GM18508 (cell line): ENCODE results near the gene GRK4.

ENCODE experiments used
- ATAC-seq: cut with Tn5 transposase; IDR thresholded peaks from one replicate; pipeline ENCODE4 v1.9.1; 2021; ENCODE audit warnings: moderate number of reproducible peaks; ENCODE audit not compliant: insufficient read depth, unreplicated experiment

GRK4 gene

DNA sequence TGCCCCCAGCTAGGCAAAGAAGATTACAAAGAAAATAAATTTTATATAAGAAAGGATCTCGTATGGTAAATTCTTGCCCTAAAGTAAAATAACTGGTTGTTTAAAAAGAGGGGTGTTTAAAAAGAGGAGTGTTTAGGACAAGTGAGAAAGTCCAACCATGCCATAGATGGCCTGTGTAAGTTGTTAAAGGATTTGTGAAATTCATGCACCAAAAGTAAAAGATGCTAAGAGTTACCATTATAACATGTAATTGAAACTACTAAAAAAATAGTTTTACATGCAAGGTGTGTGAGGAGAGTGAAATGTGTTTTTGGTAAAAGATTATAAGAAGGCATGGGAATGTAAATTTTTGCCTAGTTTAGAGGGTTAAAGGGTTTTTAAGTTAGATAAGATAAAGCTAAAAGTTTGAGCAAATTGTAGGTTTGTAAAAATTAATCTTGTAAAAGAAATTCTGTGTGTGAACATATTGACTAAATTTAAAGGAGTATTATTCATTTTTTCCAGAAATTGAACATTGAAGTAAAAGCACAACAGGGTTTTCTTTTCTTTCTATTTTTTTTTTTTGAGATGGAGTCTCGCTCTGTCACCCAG lies 90.9 kb downstream of the GRK4 start:
- no peak for ATAC-seq

DNA sequence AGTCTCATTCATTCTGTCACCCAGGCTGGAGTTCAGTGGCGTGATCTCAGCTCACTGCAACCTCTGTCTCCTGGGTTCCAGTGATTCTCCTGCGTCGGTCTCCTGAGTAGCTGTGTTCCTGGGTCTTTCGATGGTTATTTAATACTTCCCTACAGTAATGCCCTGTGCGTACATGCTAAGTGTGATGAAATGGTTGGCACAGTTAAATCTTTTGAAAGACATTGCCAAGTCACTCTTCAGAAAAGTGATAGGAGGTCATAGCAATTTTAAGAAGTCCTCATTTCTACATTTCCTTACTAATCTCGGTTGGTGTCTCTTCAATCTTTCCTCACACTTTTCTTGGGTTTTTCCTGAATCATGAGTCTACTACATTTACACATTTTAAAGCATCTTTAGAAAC lies 96.6 kb downstream of the GRK4 start:
- no peak for ATAC-seq

DNA sequence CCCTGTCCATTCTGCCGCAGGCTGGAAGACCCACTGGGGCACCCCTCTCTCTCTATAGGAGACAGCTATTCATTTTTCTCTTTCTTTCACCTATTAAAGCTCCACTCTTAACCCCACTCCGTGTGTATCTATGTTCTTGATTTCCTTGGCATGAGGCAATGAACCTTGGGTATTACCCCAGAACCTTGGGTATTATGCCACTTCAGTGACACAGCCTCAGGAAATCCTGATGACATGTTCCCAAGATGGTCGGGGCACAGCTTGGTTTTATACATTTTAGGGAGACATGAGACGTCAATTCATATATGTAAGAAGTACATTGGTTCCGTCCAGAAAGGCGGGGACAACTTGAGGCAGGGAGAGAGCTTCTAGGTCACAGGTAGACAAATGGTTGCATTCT lies 97.6 kb downstream of the GRK4 start:
- no peak for ATAC-seq

DNA sequence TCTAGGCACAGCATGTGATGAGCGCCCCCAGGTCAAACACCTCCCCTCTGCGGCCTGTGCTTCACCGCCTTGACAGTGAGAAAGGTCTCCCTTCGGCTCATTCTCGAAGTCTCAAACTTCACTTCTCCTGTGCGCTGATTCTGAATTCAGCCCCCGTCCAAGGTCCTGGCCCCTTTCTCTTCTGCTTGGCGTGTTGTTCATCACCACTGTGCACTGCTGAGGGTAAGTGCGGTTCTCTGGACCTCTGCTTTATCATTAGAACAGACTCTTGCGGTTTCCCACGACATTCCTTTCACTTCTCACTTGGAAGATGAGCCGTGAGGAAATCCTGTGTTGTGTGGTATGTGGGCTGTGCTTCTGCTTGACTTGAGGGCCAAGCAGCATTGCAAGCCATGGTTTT lies 99.1 kb downstream of the GRK4 start:
- no peak for ATAC-seq

DNA sequence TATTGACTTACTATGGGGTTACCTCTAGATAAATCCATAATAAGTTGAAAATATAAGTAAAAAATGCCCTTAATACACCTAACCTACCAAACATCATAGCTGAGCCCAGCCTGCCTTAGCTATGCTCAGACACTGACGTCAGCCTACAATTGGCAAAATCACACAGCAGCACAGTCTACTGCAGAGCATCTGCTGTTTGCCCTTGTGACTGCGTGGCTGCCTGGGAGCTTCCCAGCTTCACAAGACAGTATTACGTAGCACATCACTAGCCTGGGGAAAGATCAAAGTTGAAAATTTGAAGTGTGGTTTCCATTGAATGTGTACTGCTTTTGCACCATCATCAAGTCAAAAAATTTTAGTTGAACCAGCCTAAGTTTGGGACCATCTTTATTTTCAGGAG lies 102.2 kb downstream of the GRK4 start:
- ATAC-seq: no peak

DNA sequence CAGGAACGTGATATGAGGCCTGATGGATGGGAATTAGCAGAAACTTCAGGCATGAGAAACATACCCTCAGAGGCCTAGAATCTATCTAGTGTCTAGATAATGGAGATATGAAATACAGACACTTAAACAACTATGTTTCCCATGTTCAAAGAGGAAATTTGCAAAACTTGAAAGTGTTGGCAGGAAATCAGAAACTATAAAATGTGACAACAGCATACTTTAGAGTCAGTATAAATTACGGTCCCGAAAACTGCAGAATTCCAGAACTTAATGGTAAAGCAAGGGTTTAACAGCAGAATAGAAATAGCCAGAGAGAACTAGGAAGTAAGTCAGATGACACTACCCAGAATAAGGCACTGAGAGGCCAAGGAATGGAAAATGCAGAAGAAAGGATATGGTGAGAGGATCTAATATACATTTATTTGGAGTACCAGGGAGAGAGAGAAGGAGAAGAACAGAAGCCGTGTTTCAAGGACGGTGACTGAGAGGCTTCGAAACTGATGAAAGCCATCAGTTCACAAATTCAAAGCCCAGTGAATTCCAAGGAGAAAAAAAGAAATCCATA lies 103.5 kb downstream of the GRK4 start:
- ATAC-seq: no peak

DNA sequence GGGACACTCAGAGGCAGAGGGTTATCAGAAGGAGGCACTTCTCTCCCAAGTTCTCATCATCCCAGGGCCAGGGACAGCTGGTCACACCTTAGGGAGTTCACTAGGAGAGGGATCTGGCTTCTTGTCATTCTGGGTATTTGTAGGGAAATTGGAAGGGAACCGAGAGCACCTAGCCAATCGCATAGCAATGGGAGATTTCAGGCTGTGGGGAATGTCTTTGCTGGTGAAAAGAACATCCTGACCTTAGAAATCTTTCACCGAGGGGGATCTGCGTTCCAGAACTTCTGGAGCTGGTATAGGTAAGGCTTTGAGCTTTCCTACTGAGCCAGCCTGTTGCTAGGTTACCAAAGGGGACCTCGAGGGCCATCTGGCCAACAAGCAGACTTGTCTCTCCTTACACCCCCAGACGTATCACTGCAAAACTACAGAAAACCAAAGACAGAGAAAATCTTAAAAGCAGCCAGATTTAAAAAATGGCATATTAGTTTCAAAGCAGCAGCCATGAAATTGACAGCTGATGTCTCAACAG lies 104.2 kb downstream of the GRK4 start:
- no peak for ATAC-seq

DNA sequence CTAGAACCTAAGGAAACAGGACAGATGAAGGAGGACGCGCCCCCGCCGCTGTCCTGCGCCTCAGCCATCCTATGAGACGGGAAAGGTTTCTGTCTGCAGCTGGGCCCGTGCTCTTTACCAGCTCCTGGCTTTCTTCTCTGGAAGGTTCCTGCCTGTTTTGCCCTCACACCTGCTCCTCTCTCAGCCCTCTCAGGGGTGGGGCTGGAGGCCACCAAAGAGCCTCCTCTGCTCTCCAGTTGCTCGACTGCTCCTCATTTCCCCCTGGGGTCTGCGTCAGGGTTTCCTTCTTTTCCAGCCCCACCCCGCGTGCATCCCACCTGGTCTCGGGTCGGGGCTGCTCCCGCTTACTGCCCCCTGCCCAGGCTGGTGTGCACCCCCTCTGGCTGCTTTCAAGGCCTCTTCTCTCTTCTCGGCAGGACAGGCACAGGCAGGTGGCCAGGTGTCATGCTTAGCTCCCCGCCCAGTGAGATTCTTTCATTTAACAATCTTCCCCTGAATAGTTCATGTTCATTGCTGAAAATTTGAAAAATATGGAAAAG lies 106.4 kb downstream of the GRK4 start:
- no peak for ATAC-seq

DNA sequence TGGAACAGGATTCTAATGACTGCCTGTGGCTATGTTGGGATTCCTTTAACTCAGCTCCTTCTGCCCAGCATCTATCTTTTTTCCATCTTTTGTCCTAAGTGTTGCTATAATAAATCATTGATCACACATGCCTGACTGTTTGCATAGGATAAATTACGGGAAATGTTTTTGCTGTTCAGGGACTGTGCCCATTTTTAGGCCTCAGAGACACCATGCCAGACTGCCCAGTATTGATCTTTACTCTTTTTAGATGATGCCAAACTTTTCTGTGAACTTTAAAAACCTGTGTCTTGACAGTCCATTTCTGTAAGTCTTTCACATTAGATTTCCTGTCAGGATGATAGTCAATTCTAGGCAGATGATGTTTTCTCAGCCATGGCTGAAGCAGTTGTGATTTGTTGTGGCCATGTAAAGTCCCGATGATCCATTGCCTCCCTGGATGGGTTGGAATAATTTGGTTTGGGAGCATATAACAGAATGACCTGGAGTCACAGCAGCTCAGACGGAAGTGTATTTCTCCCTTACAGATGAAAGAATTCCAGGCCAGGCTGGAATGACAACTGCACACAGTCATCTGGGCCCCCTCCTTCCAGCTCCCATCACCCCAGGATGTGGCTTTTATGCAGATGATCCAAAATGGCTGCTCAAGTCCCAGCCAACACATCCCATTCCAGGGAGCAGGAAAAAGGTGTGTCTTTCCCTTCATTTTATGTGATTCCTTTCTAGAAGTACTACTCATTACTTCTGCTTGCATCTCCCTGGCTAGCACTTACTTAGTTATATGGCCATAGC lies 107.5 kb downstream of the GRK4 start:
- ATAC-seq: no peak

DNA sequence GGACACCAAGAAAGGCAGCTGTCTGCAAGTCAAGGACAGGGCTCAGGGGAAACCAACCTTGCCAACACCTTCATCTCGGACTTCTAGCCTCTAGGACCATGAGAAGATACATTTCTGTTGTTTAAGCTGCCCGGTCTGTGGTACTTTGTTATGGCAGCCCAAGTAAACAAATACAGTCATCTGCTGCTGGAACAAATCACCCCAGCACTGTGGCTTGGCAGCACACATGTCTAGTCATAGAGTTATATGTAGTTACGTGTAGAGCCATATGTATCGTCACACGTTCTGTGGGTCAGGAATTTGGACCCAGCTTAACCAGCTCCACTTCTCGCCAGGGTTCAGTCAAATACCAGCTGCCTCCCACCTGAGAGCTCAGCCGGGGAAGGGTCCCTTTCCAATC lies 108.4 kb downstream of the GRK4 start:
- ATAC-seq: no peak

DNA sequence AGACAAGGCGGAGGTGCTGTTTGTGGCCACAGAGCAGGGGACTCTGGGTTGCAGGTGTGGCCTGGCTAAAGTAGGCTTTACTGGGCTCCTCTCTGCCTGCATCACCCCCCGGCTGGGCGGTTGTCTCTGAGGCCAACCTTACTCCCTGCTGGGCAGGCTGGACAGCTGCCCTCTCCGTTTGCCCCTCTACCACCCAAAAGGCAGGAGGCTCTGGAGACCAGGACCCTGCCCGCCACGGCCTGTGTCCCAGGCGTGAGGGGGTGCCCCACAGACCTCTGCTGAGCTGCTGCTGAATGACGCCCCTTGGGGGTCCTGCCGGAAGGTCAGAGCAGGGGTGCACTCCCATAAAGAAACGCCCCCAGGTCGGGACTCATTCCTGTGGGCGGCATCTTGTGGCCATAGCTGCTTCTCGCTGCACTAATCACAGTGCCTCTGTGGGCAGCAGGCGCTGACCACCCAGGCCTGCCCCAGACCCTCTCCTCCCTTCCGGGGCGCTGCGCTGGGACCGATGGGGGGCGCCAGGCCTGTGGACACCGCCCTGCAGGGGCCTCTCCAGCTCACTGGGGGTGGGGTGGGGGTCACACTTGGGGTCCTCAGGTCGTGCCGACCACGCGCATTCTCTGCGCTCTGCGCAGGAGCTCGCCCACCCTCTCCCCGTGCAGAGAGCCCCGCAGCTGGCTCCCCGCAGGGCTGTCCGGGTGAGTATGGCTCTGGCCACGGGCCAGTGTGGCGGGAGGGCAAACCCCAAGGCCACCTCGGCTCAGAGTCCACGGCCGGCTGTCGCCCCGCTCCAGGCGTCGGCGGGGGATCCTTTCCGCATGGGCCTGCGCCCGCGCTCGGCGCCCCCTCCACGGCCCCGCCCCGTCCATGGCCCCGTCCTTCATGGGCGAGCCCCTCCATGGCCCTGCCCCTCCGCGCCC lies 110.0 kb downstream of the GRK4 start:
- no peak for ATAC-seq

DNA sequence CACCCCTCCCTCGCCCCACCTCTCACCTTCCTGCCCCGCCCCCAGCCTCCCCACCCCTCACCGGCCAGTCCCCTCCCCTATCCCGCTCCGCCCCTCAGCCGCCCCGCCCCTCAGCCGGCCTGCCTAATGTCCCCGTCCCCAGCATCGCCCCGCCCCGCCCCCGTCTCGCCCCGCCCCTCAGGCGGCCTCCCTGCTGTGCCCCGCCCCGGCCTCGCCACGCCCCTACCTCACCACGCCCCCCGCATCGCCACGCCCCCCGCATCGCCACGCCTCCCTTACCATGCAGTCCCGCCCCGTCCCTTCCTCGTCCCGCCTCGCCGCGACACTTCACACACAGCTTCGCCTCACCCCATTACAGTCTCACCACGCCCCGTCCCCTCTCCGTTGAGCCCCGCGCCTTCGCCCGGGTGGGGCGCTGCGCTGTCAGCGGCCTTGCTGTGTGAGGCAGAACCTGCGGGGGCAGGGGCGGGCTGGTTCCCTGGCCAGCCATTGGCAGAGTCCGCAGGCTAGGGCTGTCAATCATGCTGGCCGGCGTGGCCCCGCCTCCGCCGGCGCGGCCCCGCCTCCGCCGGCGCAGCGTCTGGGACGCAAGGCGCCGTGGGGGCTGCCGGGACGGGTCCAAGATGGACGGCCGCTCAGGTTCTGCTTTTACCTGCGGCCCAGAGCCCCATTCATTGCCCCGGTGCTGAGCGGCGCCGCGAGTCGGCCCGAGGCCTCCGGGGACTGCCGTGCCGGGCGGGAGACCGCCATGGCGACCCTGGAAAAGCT lies 110.9 kb downstream of the GRK4 start, which contains the start of the genes HTT and HTT-AS:
HTT (plus strand) TSS at position 604 of the 768 bp plus-strand sequence; CDS start at position 749, 145 bp downstream.
HTT-AS (minus strand) TSS at position 461 of the 768 bp plus-strand sequence.
- ATAC-seq: no peak

DNA sequence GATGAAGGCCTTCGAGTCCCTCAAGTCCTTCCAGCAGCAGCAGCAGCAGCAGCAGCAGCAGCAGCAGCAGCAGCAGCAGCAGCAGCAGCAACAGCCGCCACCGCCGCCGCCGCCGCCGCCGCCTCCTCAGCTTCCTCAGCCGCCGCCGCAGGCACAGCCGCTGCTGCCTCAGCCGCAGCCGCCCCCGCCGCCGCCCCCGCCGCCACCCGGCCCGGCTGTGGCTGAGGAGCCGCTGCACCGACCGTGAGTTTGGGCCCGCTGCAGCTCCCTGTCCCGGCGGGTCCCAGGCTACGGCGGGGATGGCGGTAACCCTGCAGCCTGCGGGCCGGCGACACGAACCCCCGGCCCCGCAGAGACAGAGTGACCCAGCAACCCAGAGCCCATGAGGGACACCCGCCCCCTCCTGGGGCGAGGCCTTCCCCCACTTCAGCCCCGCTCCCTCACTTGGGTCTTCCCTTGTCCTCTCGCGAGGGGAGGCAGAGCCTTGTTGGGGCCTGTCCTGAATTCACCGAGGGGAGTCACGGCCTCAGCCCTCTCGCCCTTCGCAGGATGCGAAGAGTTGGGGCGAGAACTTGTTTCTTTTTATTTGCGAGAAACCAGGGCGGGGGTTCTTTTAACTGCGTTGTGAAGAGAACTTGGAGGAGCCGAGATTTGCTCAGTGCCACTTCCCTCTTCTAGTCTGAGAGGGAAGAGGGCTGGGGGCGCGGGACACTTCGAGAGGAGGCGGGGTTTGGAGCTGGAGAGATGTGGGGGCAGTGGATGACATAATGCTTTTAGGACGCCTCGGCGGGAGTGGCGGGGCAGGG lies 111.7 kb downstream of the GRK4 start:
- ATAC-seq: no peak

DNA sequence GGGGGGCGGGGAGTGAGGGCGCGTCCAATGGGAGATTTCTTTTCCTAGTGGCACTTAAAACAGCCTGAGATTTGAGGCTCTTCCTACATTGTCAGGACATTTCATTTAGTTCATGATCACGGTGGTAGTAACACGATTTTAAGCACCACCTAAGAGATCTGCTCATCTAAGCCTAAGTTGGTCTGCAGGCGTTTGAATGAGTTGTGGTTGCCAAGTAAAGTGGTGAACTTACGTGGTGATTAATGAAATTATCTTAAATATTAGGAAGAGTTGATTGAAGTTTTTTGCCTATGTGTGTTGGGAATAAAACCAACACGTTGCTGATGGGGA lies 112.2 kb downstream of the GRK4 start:
- no peak for ATAC-seq

DNA sequence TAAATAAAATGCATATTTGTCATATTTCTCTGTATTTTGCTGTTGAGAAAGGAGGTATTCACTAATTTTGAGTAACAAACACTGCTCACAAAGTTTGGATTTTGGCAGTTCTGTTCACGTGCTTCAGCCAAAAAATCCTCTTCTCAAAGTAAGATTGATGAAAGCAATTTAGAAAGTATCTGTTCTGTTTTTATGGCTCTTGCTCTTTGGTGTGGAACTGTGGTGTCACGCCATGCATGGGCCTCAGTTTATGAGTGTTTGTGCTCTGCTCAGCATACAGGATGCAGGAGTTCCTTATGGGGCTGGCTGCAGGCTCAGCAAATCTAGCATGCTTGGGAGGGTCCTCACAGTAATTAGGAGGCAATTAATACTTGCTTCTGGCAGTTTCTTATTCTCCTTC lies 114.4 kb downstream of the GRK4 start:
- peak; percentile 34 for ATAC-seq

DNA sequence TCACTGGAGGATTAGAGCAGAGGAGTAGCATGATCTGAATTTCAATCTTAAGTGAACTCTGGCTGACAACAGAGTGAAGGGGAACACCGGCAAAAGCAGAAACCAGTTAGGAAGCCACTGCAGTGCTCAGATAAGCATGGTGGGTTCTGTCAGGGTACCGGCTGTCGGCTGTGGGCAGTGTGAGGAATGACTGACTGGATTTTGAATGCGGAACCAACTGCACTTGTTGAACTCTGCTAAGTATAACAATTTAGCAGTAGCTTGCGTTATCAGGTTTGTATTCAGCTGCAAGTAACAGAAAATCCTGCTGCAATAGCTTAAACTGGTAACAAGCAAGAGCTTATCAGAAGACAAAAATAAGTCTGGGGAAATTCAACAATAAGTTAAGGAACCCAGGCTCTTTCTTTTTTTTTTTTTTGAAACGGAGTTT lies 116.3 kb downstream of the GRK4 start:
- peak; percentile 25 for ATAC-seq

DNA sequence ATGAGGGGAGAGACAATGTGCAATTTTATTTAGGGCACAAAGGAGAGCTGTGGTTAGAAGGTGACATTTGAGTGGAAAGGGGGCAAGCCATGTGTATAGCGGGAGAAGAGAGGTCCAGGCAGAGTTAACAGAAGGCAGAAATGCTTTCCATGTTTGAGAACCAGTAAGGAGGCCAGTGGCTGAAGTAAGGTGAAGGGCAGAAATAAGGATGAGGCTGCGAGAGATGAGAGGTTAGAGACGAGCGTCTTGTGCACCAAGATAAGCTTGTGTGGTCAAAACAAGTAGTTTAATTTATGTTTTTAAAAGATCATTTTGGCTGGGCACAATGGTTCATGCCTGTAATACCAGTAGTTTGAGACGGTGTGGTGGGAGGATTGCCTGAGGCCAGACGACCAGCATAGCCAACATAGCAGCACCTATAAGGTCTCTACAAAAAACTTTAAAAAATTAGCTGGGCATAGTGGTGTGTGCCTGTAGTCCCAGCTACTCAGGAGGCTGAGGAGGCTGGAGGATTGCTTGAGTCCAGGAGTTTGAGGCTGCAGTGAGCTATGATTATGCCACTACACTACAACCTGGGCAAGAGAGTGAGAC lies 119.6 kb downstream of the GRK4 start:
- ATAC-seq: no peak

DNA sequence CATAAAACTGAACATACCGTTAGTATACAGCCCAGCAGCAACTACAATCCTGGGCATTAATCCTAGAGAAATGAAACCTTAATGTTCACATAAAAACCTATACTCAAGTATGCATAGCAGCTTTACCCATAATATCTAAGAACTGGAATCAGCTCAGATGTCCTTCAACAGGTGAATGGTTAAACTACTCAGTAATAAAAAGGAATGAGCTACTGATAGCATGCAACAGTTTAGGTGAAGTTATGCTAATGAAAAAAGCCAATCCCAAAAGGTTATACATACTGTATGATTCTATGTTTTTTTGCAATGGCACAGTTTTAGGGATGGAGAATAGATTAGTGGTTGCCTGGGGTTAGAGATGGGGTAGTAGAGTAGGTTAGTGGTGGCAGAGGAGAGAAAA lies 120.4 kb downstream of the GRK4 start:
- ATAC-seq: no peak
